ENCODE measurements around the gene GINS1.

Gene GINS1

GRCh38 chr20:25407311-25408169 is at the start of gene GINS1:
GINS1 (plus strand) TSS chr20:25407673; CDS start chr20:25407821, 148 bp downstream.
- peak within 1 kb of the TSS; percentile 80 for H3K4me2 ChIP-seq
- H3K9ac ChIP-seq = peak within 1 kb of the TSS; percentile 94
- TF ChIP-seq Cebpa-rat (IDR thresholded peaks at IDR 0.05) = no peak
- no peaks in the 10 kb centered on the region for H3K27me3 ChIP-seq
- H3K4me1 ChIP-seq = peaks cover 17% of the 10 kb centered on the region
- peak within 1 kb of the TSS; percentile 88 for H3K27ac ChIP-seq
- H3K36me3 ChIP-seq = peaks cover 32% of the 10 kb centered on the region
- H3K9me3 ChIP-seq = peaks cover 28% of the 10 kb centered on the region
- peak within 1 kb of the TSS; percentile 81 for H3K4me3 ChIP-seq
- no peaks in the 10 kb centered on the region for H4K20me1 ChIP-seq

GRCh38 chr20:25360631-25361286 is 46.7 kb upstream of the GINS1 start:
- no peak overlapping the region for H3K4me2 ChIP-seq
- H3K4me3 ChIP-seq = no peak overlapping the region
- H3K27ac ChIP-seq = no peak overlapping the region
- peaks cover 48% of the 10 kb centered on the region for H3K36me3 ChIP-seq
- no peak overlapping the region for H3K9ac ChIP-seq
- peaks cover 18% of the 10 kb centered on the region; the same call in 1 of the 2 replicates for H4K20me1 ChIP-seq
- H3K27me3 ChIP-seq = no peaks in the 10 kb centered on the region
- TF ChIP-seq Cebpa-rat (IDR thresholded peaks at IDR 0.05) = no peak
- H3K9me3 ChIP-seq = peaks cover 36% of the 10 kb centered on the region
- H3K4me1 ChIP-seq = no peaks in the 10 kb centered on the region

- TF ChIP-seq Cebpa-rat (IDR thresholded peaks at IDR 0.05) = no peak
- Histone ChIP-seq H3K27ac (no peak overlapping the region), H4K20me1 (peaks cover 15% of the 10 kb centered on the region; the same call in 1 of the 2 replicates), H3K27me3 (no peaks in the 10 kb centered on the region), H3K4me1 (no peaks in the 10 kb centered on the region), H3K4me3 (no peak overlapping the region), H3K4me2 (no peak overlapping the region), H3K36me3 (peaks cover 46% of the 10 kb centered on the region), H3K9me3 (peaks cover 34% of the 10 kb centered on the region), H3K9ac (no peak overlapping the region)
These were observed 46.2 kb upstream of the GINS1 start for GRCh38 chr20:25361287-25361683.

DNA sequence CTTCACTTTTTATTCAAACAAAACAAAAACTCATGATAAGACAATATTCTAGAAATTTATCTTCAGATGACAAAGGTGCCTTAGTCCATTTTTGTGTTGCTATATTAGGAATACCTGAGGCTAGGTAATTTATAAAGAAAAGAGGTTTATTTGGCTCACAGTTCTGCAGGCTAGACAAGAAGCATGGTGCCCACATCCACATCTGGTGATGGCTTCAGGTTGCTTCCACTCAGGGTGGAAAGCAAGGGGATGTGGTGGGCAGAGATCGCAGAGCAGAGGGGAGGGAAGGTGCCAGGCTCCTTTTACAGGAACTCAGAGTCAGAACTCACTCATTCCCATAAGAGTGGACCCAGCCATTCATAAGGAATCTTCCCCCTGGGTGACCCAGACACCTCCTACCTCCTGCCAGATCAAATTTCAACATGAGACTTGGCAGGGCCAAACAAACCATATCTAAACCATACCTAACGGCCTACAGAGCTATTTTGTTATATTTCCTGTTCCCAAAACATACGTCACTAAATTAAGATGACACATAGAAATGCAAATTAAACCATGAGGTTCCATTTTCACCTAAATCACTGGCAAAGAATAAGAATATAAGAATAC is 43.2 kb upstream of the GINS1 start:
- no peak overlapping the region for H3K9ac ChIP-seq
- no peaks in the 10 kb centered on the region for H4K20me1 ChIP-seq
- peaks cover 62% of the 10 kb centered on the region for H3K36me3 ChIP-seq
- no peaks in the 10 kb centered on the region for H3K4me1 ChIP-seq
- H3K27ac ChIP-seq = no peak overlapping the region
- no peak for TF ChIP-seq Cebpa-rat (IDR thresholded peaks at IDR 0.05)
- peaks cover 58% of the 10 kb centered on the region for H3K9me3 ChIP-seq
- no peak overlapping the region for H3K4me3 ChIP-seq
- no peaks in the 10 kb centered on the region for H3K27me3 ChIP-seq
- no peak overlapping the region for H3K4me2 ChIP-seq

DNA sequence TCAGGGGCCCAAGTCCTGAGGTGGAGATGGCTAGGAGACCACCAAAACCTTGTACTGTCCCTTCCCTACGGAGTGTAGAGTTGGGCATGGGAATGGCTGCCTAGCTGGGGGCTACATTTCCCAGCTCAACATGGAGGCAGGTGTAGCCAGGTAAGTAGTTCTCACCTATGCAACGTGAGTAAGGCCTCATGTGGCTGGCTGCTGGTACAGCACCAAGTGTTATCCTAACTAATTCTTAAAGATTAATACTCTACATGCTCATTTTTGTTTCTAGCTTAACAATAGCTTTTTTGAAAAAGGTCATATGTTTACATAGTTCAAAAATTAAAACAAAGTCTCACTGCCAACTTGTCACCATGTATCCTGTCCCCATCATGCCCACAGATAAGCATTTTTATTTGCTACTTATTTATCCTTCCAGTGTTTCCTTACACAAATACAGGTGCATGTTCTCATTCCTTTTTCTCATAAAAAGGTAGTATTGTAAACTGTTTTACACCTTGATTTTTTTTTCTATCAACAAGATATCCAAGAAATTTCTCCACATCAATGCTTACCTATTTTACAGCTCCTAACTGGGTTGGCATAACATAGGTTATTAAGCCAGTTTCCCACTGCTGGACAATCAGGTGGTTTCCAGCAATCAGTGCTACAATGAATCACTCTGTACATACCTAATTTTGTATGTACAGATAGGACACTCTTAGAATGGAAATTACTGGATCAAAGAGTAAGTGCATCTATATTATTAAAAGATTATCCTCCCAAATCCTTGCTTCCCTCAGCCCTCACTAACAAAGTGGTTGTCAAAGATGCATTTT is 42.4 kb upstream of the GINS1 start:
- Histone ChIP-seq H3K9me3 (peaks cover 63% of the 10 kb centered on the region), H3K27me3 (no peaks in the 10 kb centered on the region), H3K36me3 (peaks cover 70% of the 10 kb centered on the region), H3K27ac (no peak overlapping the region), H4K20me1 (no peaks in the 10 kb centered on the region), H3K4me2 (no peak overlapping the region), H3K4me3 (no peak overlapping the region), H3K4me1 (peaks cover 2% of the 10 kb centered on the region; the same call in 1 of the 2 replicates), H3K9ac (no peak overlapping the region)
- no peak for TF ChIP-seq Cebpa-rat (IDR thresholded peaks at IDR 0.05)

- H3K9ac ChIP-seq = no peak overlapping the region
- H3K27me3 ChIP-seq = no peaks in the 10 kb centered on the region
- TF ChIP-seq Cebpa-rat (IDR thresholded peaks at IDR 0.05) = no peak
- H3K36me3 ChIP-seq = peaks cover 71% of the 10 kb centered on the region
- H4K20me1 ChIP-seq = 0 out of 2 replicates have a peak, but pooled peaks cover 6% of the 10 kb centered on the region
- no peak overlapping the region for H3K27ac ChIP-seq
- H3K4me3 ChIP-seq = no peak overlapping the region
- peaks cover 58% of the 10 kb centered on the region for H3K9me3 ChIP-seq
- H3K4me1 ChIP-seq = peaks cover 21% of the 10 kb centered on the region
- no peak overlapping the region for H3K4me2 ChIP-seq
These were observed 38.9 kb upstream of the GINS1 start for GRCh38 chr20:25368526-25368925.

GRCh38 chr20:25368976-25369375 is 38.5 kb upstream of the GINS1 start:
- no peak overlapping the region for H3K9ac ChIP-seq
- peaks cover 67% of the 10 kb centered on the region for H3K36me3 ChIP-seq
- 0 out of 2 replicates have a peak, but pooled peaks cover 6% of the 10 kb centered on the region for H4K20me1 ChIP-seq
- H3K27me3 ChIP-seq = no peaks in the 10 kb centered on the region
- H3K4me3 ChIP-seq = no peak overlapping the region
- no peak overlapping the region for H3K27ac ChIP-seq
- peaks cover 21% of the 10 kb centered on the region for H3K4me1 ChIP-seq
- H3K4me2 ChIP-seq = no peak overlapping the region
- H3K9me3 ChIP-seq = peaks cover 54% of the 10 kb centered on the region
- TF ChIP-seq Cebpa-rat (IDR thresholded peaks at IDR 0.05) = no peak

- no peak overlapping the region for H3K4me2 ChIP-seq
- H3K4me1 ChIP-seq = peaks cover 21% of the 10 kb centered on the region
- no peak for TF ChIP-seq Cebpa-rat (IDR thresholded peaks at IDR 0.05)
- peaks cover 48% of the 10 kb centered on the region for H3K9me3 ChIP-seq
- H3K36me3 ChIP-seq = peaks cover 61% of the 10 kb centered on the region
- H4K20me1 ChIP-seq = 0 out of 2 replicates have a peak, but pooled peaks cover 6% of the 10 kb centered on the region
- H3K4me3 ChIP-seq = no peak overlapping the region
- H3K27ac ChIP-seq = no peak overlapping the region
- H3K27me3 ChIP-seq = no peaks in the 10 kb centered on the region
- no peak overlapping the region for H3K9ac ChIP-seq
These were observed 37.9 kb upstream of the GINS1 start for GRCh38 chr20:25369529-25369928.

DNA sequence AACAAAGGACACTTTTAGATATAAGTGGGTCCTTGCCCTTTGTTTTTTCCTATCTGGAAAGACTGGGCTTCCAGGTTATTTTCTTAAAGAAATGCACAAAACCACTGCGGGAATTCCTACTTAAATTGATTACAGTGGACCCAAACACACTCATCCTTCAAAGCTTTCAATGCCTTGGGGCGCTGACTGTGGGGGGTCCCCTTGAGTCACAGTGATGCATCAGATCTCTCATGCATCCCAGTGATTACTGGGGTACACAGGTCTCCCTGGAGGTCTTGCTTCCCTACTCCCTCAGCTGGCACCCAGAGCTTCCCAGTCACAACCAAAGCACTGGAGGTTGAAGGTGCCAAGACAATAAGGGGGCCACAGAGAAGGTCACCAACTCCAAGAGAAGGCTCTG is 37.5 kb upstream of the GINS1 start:
- no peak for TF ChIP-seq Cebpa-rat (IDR thresholded peaks at IDR 0.05)
- H3K36me3 ChIP-seq = peaks cover 61% of the 10 kb centered on the region
- peaks cover 48% of the 10 kb centered on the region for H3K9me3 ChIP-seq
- H3K9ac ChIP-seq = no peak overlapping the region
- no peak overlapping the region for H3K27ac ChIP-seq
- H3K4me2 ChIP-seq = peak overlapping the region; percentile 56
- H3K4me1 ChIP-seq = peaks cover 21% of the 10 kb centered on the region
- H4K20me1 ChIP-seq = 0 out of 2 replicates have a peak, but pooled peaks cover 6% of the 10 kb centered on the region
- H3K27me3 ChIP-seq = no peaks in the 10 kb centered on the region
- no peak overlapping the region for H3K4me3 ChIP-seq

All from BLaER1 (cell line).